HL-60/S4 (cell line): ENCODE data around the gene ST6GALNAC3.

Experiments used
- in situ Hi-C: fragments of 300-500 bp; cut with MboI; formaldehyde crosslinking; loops from 2 replicates; pipeline ENCODE4 v1.14.3; 2022; ENCODE audit warnings: low sequenced_read_pairs

ST6GALNAC3 gene

GRCh38 chr1:76140227-76140626 lies 65.7 kb downstream of the ST6GALNAC3 start:
- in situ Hi-C loops, result no loop called here

- in situ Hi-C loops, result no loop called here
These were observed 67.4 kb downstream of the ST6GALNAC3 start for GRCh38 chr1:76141929-76142328.

- in situ Hi-C loops, result no loop called here
These were observed 68.4 kb downstream of the ST6GALNAC3 start for GRCh38 chr1:76142771-76143540.

- in situ Hi-C loops, result no loop called here
These were observed 69.7 kb downstream of the ST6GALNAC3 start for GRCh38 chr1:76144247-76144646.

- in situ Hi-C loops, result no loop called here
These were observed 70.8 kb downstream of the ST6GALNAC3 start for GRCh38 chr1:76145332-76145731.

GRCh38 chr1:76146184-76146583 lies 71.6 kb downstream of the ST6GALNAC3 start:
- in situ Hi-C loops, result no loop called here

- in situ Hi-C loops, result no loop called here
These were observed 73.4 kb downstream of the ST6GALNAC3 start for GRCh38 chr1:76147917-76148316.

- in situ Hi-C loops, result no loop called here
These were observed 73.9 kb downstream of the ST6GALNAC3 start for GRCh38 chr1:76148460-76148859.

GRCh38 chr1:76153841-76154205 lies 79.3 kb downstream of the ST6GALNAC3 start:
- in situ Hi-C loops, result loop anchor here (25.0 kb wide), 1 partner anchor 983 kb away; no protein-coding TSS in a partner anchor

GRCh38 chr1:76154206-76154956 lies 79.8 kb downstream of the ST6GALNAC3 start:
- in situ Hi-C loops, result loop anchor here (25.0 kb wide), 1 partner anchor 983 kb away; no protein-coding TSS in a partner anchor

GRCh38 chr1:76156987-76157386 lies 82.4 kb downstream of the ST6GALNAC3 start:
- in situ Hi-C loops, result loop anchor here (25.0 kb wide), 1 partner anchor 980 kb away; no protein-coding TSS in a partner anchor

GRCh38 chr1:76158126-76158525 lies 83.6 kb downstream of the ST6GALNAC3 start:
- in situ Hi-C loops, result loop anchor here (25.0 kb wide), 1 partner anchor 979 kb away; no protein-coding TSS in a partner anchor

GRCh38 chr1:76160225-76160624 lies 85.7 kb downstream of the ST6GALNAC3 start:
- in situ Hi-C loops, result loop anchor here (25.0 kb wide), 1 partner anchor 977 kb away; no protein-coding TSS in a partner anchor

- in situ Hi-C loops, result loop anchor here (25.0 kb wide), 1 partner anchor 976 kb away; no protein-coding TSS in a partner anchor
These were observed 86.9 kb downstream of the ST6GALNAC3 start for GRCh38 chr1:76161451-76161850.

- in situ Hi-C loops, result loop anchor here (25.0 kb wide), 1 partner anchor 975 kb away; no protein-coding TSS in a partner anchor
These were observed 87.7 kb downstream of the ST6GALNAC3 start for GRCh38 chr1:76162254-76162653.

- in situ Hi-C loops, result loop anchor here (25.0 kb wide), 1 partner anchor 973 kb away; no protein-coding TSS in a partner anchor
These were observed 89.6 kb downstream of the ST6GALNAC3 start for GRCh38 chr1:76164165-76164564.

- in situ Hi-C loops, result loop anchor here (25.0 kb wide), 1 partner anchor 967 kb away; no protein-coding TSS in a partner anchor
These were observed 95.5 kb downstream of the ST6GALNAC3 start for GRCh38 chr1:76170084-76170483.

GRCh38 chr1:76170513-76170912 lies 96.0 kb downstream of the ST6GALNAC3 start:
- in situ Hi-C loops, result loop anchor here (25.0 kb wide), 1 partner anchor 967 kb away; no protein-coding TSS in a partner anchor

- in situ Hi-C loops, result no loop called here
These were observed 101.5 kb downstream of the ST6GALNAC3 start for GRCh38 chr1:76176000-76176399.

- in situ Hi-C loops, result no loop called here
These were observed 103.1 kb downstream of the ST6GALNAC3 start for GRCh38 chr1:76177615-76178014.

- in situ Hi-C loops, result no loop called here
These were observed 104.7 kb downstream of the ST6GALNAC3 start for GRCh38 chr1:76179219-76179698.
